Hindlimb muscle (tissue), 1 donor: ENCODE measurements around the gene SYT2. TPM values are rescaled to one million over a fixed set of nuclear protein-coding genes. Genes with fewer than 3 reads are reported as not detected.
"Not testable (repeated sequence)": the region's sequence is repeated elsewhere in the genome, so short reads cannot be mapped to it uniquely, and the experiment has no call there.

Experiments
- DNase-seq: peaks from one replicate; pipeline ENCODE4 v3.0.0-alpha.2; 2013
- polyA plus RNA-seq: library from polyadenylated mRNA; unstranded; fragments of 120-200 nt; gene quantifications from one replicate; pipeline ENCODE4 v1.2.1, GENCODE V29; 2013; ENCODE audit not compliant: insufficient read length

SYT2 gene
- polyA plus RNA-seq, 1 donor, result 0.39 TPM

- DNase-seq, result peak; percentile 87
Observed at GRCh38 chr1:202589190-202589930, 120.9 kb downstream of the SYT2 start.

- no peak for DNase-seq
Observed at GRCh38 chr1:202588503-202589189, 121.6 kb downstream of the SYT2 start.

- no peak for DNase-seq
Observed at GRCh38 chr1:202587859-202588485, 122.3 kb downstream of the SYT2 start.

- no peak for DNase-seq
Observed at GRCh38 chr1:202586871-202587270, 123.4 kb downstream of the SYT2 start.

GRCh38 chr1:202586018-202586821 lies 124.0 kb downstream of the SYT2 start:
- DNase-seq, result no peak

GRCh38 chr1:202585590-202585933 lies 124.7 kb downstream of the SYT2 start:
- no peak for DNase-seq

GRCh38 chr1:202584707-202585589 lies 125.3 kb downstream of the SYT2 start:
- DNase-seq, result no peak

- not testable (repeated sequence) for DNase-seq
Observed at GRCh38 chr1:202582350-202582749, 127.9 kb downstream of the SYT2 start.

GRCh38 chr1:202580619-202581018 lies 129.6 kb downstream of the SYT2 start:
- DNase-seq, result no peak

GRCh38 chr1:202579806-202580205 lies 130.4 kb downstream of the SYT2 start:
- no peak for DNase-seq

- DNase-seq, result no peak
Observed at GRCh38 chr1:202578565-202578964, 131.7 kb downstream of the SYT2 start.

GRCh38 chr1:202578001-202578504 lies 132.2 kb downstream of the SYT2 start:
- DNase-seq, result no peak

GRCh38 chr1:202577381-202577780 lies 132.9 kb downstream of the SYT2 start:
- no peak for DNase-seq

GRCh38 chr1:202576816-202577215 lies 133.4 kb downstream of the SYT2 start:
- no peak for DNase-seq

GRCh38 chr1:202575918-202576653 lies 134.2 kb downstream of the SYT2 start:
- no peak for DNase-seq

- DNase-seq, result no peak
Observed at GRCh38 chr1:202572867-202573266, 137.4 kb downstream of the SYT2 start.

- DNase-seq, result no peak
Observed at GRCh38 chr1:202571719-202572339, 138.4 kb downstream of the SYT2 start.

- DNase-seq, result no peak
Observed at GRCh38 chr1:202569393-202570322, 140.6 kb downstream of the SYT2 start.

GRCh38 chr1:202568826-202569225 lies 141.4 kb downstream of the SYT2 start:
- no peak for DNase-seq
